ENCODE data around the gene ADCY5. TPM values are rescaled to one million over a fixed set of nuclear protein-coding genes. Genes with fewer than 3 reads are reported as not detected.

ADCY5 gene
- polyA plus RNA-seq, 1 experiment, result 0.21 TPM

DNA sequence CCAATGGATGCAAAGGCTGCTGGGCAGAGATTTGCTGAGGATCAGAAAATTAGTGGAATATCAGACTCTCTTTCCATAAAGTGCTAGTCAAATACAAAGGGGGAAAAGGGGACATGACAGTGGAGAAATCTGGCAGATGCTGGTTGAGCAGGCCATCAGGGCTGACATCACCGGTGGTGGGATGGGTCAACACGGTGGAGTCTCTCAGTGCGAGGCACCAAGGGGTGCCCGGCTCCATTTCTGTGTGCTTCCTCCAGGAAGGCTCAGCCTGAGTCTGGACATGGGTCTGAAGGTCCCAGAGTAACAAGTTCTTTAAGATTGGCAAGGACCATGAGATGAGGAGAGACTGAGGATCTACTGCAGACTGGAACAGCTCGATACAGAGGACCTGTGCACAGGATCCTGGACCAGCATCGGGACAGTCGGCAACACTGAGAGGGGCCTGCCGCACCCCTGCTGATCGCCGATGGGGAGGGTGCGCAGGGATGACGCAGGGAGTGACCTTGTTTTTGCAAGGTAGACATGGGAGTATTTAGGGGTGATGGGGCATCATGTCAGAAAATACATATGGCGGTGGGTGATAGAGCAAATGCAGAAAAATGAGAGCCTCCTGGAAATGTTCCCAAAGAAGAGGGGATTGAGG lies 154.5 kb downstream of the ADCY5 start:
- H3K36me3 ChIP-seq (ENCODE audit: control insufficient read depth, insufficient read depth, low read length), result no peaks in the 10 kb centered on the region
- peaks cover 5% of the 10 kb centered on the region for H3K27me3 ChIP-seq (ENCODE audit: control insufficient read depth, insufficient read depth, low read length)
- CTCF ChIA-PET, result no interaction called here
- DNase-seq (ENCODE audit: low read depth), result no peak
- POLR2A ChIA-PET, result no interaction called here
- no peak overlapping the region for H3K4me3 ChIP-seq (ENCODE audit: low read depth, low read length)
- TF ChIP-seq, protein P1, sequence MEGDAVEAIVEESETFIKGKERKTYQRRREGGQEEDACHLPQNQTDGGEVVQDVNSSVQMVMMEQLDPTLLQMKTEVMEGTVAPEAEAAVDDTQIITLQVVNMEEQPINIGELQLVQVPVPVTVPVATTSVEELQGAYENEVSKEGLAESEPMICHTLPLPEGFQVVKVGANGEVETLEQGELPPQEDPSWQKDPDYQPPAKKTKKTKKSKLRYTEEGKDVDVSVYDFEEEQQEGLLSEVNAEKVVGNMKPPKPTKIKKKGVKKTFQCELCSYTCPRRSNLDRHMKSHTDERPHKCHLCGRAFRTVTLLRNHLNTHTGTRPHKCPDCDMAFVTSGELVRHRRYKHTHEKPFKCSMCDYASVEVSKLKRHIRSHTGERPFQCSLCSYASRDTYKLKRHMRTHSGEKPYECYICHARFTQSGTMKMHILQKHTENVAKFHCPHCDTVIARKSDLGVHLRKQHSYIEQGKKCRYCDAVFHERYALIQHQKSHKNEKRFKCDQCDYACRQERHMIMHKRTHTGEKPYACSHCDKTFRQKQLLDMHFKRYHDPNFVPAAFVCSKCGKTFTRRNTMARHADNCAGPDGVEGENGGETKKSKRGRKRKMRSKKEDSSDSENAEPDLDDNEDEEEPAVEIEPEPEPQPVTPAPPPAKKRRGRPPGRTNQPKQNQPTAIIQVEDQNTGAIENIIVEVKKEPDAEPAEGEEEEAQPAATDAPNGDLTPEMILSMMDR (IDR thresholded peaks at IDR 0.05; ENCODE audit: insufficient read depth, low read depth, low read length), result no peak

DNA sequence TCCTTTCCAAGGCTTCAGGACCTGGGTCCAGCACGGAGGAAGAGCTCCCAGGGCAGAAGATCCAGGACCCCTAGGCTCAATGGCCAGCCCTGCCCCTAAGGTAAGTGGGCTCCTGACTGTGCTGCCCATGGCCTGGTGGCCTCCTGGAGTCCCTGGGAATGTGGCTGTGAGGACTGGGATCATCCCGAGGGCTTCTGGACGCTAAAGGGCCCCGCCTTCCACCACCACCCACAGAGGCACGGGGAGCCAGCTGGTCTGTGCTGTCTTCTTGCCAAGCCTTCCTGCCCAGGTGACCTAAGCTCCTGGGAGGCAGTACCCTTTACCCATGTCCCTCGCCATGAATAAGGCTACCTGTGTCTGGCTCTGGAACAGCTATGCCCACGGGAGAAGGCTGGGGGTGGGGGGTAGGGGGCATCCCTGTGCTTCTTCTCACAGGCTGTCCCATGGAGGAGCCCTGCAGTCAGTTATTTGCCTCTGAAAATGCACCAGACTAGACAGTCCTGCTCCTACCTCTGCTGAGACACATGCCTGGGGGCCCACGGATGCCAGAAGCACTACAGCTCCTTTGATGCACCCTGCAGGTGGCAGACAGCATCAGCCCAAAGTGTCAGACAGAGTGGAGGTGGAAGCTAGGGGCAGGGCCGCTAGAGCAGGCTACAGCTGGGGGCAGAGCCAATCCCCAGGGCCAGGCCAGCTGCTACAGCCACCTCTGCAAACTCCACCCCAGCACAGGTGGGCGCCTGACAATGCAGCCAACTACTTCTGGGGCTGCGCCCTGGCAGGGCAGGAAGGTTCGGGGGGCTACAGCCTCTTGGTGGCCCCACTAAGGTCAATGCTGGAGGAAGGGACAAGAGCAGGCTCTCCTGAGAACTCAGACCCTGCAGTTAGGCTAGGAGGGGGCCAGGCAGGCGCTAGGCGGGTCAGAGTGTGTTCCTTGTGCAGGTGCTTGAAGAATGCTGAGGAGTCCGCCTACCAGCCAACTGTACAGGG lies 156.3 kb downstream of the ADCY5 start:
- ChIA-PET CTCF (interaction anchor here (1.7 kb wide), 1 partner anchor 36 kb away, joined by 5 read pairs; no protein-coding TSS in a partner anchor), POLR2A (no interaction called here)
- no peaks in the 10 kb centered on the region for H3K36me3 ChIP-seq (ENCODE audit: control insufficient read depth, insufficient read depth, low read length)
- H3K27me3 ChIP-seq (ENCODE audit: control insufficient read depth, insufficient read depth, low read length), result peaks cover 5% of the 10 kb centered on the region
- TF ChIP-seq, protein P1 (IDR thresholded peaks at IDR 0.05; ENCODE audit: insufficient read depth, low read depth, low read length), result no peak
- no peak for DNase-seq (ENCODE audit: low read depth)
- H3K4me3 ChIP-seq (ENCODE audit: low read depth, low read length), result no peak overlapping the region

DNA sequence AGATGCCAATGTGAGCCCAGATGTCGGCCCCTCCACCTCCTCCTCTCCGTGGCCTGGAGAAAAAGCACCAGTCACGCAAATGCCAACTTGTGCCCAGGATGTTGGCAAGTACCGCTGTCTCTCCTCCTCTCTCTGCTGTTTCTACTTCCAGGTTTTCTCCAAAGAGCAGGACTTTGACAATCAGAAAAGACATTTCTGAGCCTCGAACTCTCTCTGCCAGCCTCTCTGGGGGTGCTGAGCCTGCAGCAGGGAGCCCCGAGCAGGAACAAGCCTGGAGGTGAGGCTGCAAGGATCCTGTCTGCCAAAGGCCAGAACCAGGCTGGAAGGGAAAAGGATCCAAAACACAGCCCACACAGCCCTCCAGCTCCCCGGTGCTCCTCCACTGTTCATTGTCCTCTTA lies 157.5 kb downstream of the ADCY5 start:
- H3K36me3 ChIP-seq (ENCODE audit: control insufficient read depth, insufficient read depth, low read length), result no peaks in the 10 kb centered on the region
- no peak for DNase-seq (ENCODE audit: low read depth)
- H3K4me3 ChIP-seq (ENCODE audit: low read depth, low read length), result no peak overlapping the region
- POLR2A ChIA-PET, result no interaction called here
- TF ChIP-seq, protein P1 (IDR thresholded peaks at IDR 0.05; ENCODE audit: insufficient read depth, low read depth, low read length), result no peak
- CTCF ChIA-PET, result interaction anchor here (1.5 to 1.7 kb wide), 2 partner anchors 16 to 38 kb away, joined by 4 to 5 read pairs; no protein-coding TSS in a partner anchor
- H3K27me3 ChIP-seq (ENCODE audit: control insufficient read depth, insufficient read depth, low read length), result peaks cover 5% of the 10 kb centered on the region

DNA sequence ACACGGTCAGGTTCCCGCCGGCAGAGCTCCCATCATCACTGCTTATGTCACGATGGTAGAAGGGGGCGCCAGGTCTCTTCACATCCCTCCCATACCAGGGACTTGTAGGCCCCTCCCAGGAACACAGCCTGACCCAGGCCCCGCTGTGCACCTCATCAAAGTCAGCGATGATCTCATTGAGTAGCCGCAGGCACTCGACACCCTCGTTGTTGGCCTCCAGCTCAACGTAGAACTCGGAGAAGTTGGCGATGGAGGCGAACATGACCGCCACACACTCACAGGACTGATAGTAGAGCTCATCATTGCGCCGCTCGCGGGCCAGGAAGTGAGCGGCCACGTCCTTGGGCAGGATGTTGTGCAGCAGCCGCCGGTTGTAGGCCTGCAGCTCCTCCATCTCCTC lies 157.9 kb downstream of the ADCY5 start:
- TF ChIP-seq, protein P1 (IDR thresholded peaks at IDR 0.05; ENCODE audit: insufficient read depth, low read depth, low read length), result no peak
- CTCF ChIA-PET, result interaction anchor here (1.5 kb wide), 1 partner anchor 16 kb away, joined by 4 read pairs; no protein-coding TSS in a partner anchor
- DNase-seq (ENCODE audit: low read depth), result no peak
- POLR2A ChIA-PET, result no interaction called here
- Histone ChIP-seq H3K27me3 (ENCODE audit: control insufficient read depth, insufficient read depth, low read length) (peaks cover 5% of the 10 kb centered on the region), H3K36me3 (ENCODE audit: control insufficient read depth, insufficient read depth, low read length) (no peaks in the 10 kb centered on the region), H3K4me3 (ENCODE audit: low read depth, low read length) (no peak overlapping the region)
